NOMO-1 treated with DMSO at 0.1 percent for 48 hours (cell line): ENCODE data around the gene TMEM63C.

ENCODE experiments used
- DNase-seq: peaks from one replicate; lab custom pipeline; 2025; ENCODE audit not compliant: unreplicated experiment; lab: John Stamatoyannopoulos, UW

The TMEM63C gene

DNA sequence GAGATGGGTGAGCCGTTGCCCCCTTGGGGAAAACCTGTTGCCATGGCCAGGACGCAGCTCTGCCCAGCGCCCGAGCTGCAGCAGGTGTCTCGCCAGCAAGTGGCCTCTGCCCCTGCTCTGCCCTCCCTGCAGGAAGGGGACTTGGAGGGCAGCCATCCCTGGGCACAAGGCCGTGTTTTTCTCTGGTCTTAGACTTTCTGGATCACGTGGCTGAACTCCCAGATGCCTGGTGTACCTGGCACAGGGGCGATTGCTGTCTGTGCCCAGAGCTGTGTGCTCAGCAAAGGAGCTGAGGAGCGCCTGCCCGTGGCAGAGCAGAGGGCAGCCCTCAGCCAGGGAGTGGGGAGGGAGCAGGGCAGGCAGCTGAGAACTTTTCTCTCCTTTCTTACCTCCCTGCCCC lies 38.0 kb downstream of the TMEM63C start:
- DNase-seq, result no peak

DNA sequence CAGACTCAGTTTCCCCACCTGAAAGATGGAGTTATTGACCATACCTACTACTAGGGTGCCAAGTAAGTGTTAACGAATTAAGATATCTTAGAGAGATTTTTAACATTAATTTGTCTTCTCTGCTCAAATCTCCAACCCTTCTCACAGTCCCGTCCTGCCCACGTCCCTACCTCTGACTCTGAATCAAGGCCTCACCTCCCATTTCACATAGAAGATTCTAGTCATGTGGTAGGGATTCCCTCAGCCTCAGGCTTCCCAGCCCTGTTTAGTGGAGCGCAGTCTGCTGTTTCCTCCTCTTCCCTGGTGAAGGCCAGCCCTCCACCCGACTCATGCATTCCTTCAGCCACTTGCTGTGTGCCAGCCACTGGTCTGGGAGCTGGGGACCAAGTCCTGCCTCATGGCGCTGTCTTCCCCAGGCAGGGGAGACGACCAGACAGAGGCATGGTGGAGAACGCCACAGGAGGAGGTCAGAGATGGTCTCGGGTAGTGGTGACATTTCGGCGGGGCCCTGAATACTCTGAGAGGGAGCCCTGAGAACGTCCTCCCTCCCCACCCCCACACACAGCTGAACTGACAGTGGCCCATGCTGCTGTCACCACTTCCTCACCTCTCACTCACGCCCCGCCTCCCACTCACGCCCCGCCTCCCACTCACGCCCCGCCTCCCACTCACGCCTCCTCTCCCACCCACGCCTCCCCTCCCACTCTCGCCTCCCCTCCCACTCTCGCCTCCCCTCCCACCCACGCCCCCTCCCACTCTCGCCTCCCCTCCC lies 38.8 kb downstream of the TMEM63C start:
- no peak for DNase-seq

DNA sequence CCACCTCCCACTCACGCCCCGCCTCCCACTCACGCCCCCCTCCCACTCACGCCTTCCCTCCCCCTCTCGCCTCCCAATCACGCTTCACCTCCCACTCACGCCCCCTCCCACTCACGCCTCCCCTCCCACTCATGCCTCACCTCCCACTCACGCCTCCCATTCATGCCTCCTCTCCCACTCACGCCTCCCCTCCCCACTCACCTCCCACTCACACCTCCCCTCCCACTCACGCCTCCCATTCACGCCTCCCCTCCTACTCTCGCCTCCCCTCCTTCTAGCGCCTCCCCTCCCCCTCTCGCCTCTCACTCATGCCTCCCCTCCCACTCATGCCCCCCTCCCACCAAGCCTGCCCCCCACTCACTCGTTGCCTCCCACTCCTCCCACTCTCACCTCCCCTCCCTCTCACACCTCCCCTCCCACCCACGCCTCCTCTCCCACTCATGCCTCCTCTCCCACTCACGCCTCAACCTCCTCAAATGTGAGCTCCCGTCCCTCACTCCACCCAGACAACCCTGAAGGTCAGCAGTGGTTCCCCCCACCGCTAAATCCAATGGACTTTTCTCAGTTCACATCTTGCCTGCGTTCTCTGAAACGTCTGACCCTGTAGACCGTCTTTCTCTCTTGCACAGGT lies 39.8 kb downstream of the TMEM63C start:
- no peak for DNase-seq

DNA sequence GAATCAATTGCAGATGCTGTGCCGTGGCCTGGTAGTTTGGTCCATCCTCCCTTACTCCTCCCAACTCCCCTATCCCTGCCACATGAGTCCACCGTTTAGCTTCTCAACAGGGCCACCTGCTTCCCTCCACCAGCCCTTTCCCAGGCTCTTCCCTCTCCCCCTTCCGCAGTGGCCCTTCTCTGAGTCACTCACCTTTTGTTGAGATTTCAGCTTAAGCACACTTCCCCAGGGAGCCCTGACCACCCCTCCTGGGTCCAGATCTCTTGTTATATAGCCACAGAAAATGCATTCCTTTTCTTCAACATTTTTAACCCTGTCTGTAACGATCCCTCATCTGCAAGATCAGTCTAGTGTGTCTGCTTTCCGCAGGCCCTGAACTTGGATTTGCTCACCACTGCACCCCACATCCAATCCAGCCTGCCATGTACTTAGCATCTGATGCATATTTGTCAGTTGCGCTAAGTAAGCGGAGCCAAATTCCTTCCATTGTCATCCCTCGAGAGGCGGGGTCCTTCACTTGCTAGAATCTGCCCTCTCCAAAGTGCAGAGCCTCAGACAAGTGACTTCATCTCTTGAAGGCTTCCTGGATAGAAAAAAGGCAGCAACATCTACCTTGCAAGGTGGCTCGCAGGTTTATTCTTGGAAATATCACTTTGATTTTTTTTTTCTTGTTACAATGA lies 41.1 kb downstream of the TMEM63C start:
- DNase-seq, result no peak

DNA sequence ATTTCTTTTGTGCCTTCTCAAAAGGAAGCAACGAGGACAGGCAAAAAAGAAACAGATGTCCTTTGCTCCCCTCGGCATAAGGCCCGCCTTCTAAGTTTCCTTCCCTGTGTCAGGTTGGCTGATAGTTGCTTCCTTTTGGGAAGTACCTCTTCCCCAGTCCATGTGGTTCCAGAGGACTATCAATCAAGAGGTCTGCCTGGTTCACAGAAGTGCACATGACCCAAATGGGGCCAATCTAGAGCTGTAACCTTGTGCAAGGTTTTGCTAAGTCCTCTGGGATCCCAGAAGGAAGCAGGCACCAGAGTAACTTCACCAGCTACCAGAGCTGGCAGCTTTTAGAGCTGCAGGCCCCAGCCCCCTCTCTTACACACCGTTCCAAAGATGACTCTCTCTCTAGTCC lies 42.6 kb downstream of the TMEM63C start:
- DNase-seq, result no peak

DNA sequence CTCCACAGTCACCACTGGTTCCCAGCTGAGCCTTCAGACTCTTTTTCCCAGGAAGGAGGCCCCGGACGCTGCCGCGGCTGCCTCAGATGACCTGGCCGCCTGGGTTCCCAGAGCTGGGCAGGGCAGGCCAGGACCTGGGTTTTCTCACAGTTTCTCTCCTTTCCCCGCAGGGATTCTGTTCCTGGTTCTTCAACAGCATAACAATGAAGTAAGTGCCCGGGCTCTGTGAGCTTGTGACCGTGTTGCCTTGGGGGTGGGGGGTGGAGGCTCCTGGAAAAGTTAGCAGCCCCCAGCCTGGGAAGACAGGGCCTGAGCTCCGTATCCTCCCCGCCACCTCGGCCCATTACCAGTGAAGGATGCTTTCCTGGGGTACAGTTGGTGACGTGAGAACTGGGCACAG lies 43.7 kb downstream of the TMEM63C start:
- no peak for DNase-seq

DNA sequence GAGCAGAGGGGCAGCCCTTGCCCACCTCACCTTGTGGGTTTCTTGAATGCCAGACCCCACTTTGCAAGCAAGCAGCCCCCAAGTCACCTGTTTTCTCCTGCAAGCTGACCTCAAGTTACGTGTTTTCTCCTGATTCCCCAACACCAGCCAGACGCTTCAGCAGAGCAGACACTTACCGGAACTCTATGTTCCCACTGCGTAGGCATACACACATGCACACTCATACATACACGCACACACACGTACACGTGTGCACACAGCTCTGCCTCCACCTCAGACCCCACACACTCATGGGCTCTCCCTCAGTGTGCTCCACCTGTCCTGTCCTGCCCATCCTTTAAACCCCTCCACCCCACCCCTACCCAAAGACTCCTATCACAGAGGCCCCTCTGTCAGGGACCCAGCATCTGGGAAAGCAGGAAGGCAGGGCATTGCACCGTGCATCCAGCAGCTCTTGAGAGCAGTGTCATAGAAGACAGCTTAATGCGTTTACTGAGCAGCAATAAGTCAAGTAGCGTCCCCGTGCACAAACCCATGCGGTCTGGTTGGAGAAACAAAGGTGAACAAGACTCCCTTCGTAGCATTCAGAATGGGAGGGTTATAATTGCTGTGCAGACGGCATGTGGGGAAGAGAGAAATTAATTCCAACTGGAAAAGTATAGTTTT lies 44.4 kb downstream of the TMEM63C start:
- DNase-seq, result no peak

DNA sequence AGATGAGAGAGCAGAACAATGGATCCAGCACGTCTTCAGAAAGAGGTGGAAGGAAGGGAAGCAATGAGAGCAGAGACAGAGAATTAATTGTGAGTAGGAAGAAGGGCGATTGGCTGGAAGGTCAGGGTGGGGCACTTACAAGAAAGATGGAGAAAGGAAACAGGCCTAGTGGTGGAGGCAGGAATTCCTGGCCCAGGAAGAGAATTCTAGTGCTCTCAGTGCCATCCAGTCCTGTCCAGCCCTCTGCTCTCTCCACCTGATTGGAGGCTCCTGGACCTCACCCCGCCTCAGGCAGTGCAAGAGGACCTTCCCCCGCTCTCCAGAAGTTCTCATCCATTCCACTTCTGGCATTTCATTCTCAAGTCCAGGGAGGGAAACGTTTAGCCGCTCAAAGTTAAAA lies 46.5 kb downstream of the TMEM63C start:
- no peak for DNase-seq

DNA sequence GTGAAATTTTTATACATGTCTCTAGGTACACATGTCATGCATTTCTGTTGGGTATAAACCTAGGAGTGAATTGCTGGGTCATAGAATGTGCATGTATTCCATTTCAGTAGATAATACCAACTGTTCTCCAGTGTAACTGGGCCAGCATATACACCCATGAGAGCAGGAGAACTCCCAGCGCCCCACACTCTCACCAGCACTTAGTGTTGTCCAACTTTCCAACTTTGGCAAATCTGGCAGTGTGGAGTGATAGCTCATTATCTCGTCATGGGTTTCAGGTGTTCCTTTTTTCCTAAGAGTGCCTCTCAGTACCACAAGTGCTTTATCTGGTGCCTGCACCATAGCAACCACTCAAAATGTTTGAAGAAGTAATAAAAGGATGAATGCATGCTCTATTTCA lies 49.3 kb downstream of the TMEM63C start:
- no peak for DNase-seq

DNA sequence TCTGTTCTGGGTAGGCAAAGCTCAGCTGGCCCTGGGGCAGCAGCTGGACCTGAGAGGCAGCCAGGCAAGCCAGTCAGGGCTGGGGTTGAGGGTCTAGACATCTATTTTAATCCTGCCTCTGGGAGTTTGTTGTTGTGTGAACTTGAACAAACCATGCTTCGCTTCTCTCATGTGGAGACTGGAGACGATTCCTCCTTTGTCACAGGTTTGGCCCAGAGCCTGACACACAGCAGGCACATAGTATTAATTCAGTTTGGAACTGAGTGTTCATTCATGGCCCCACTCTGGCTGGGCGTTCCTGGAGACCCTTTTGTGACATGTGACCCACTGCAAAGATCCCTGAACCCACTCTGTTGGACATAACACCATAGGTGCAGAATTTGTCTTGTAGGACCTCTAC lies 50.1 kb downstream of the TMEM63C start:
- DNase-seq, result no peak

DNA sequence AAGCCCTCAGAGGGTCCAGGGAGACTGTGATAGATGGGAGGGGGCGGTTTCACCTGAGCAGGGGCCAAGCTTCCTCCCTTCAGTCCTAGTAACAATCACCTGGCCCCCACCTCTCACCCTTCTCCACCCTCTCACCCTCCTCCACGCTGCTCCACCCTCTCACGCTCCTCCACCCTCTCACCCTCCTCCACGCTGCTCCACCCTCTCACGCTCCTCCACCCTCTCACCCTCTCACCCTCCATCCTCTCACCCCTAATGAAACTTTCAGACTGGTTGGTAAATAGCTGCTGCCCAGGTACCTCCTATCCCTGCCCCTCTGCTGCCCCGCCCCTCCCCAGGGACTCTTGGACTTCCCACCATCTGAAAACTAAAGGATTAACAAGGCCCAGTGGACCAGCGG lies 55.2 kb downstream of the TMEM63C start:
- no peak for DNase-seq

DNA sequence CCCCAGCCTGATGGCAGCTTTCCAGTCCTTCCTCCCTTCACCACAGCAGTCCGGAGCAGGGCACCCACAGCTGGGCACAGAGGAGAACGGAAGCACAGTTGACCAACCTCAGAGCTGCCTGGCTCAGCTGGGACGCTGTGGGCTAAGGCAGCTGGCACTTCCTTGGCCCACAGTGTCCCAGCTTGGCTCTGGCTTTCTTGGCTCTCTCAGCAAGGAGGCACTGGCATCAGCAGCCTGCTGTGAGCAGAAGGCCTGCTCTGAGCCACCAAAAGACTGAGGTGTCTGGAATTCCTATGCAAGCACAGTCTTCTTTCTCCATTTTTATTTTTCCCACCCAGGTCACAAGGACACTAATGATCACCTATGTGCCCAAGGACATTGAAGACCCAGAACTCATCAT lies 56.8 kb downstream of the TMEM63C start:
- DNase-seq, result no peak

DNA sequence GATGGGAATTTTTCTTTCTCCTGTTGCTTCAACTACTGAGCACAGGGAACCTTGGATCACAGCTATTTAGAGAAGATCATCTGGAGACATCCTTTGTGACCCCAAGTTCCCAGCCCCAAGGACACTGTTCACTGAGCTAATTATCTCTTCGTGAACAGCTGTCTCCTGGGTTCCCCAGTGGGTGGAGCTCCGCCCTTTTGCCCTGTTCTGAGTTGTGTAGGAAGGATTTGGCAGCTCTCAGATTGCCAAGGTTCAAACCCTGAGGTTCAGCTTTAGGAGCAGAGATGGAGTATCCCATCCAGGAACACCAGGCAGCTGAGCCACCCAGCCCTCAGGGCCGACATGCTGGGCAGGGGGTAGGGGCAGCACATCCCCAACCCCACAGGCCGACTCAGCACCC lies 57.4 kb downstream of the TMEM63C start:
- no peak for DNase-seq

DNA sequence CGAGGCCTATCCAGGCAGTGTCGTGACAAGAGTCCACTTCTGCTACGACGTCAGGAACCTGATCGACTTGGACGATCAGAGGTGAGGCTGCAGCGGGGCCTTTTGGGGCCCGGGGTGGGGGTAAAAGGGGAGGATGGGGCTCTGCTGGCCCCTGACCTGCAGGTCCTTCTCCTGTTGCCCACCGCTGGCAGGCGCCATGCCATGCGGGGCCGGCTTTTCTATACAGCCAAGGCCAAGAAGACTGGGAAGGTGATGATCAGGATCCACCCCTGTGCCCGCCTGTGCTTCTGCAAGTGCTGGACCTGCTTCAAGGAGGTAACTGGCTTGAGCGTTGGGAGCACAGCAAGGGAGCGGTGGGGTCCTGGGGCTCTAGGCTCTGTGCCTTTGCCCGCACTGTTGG lies 57.8 kb downstream of the TMEM63C start:
- no peak for DNase-seq

DNA sequence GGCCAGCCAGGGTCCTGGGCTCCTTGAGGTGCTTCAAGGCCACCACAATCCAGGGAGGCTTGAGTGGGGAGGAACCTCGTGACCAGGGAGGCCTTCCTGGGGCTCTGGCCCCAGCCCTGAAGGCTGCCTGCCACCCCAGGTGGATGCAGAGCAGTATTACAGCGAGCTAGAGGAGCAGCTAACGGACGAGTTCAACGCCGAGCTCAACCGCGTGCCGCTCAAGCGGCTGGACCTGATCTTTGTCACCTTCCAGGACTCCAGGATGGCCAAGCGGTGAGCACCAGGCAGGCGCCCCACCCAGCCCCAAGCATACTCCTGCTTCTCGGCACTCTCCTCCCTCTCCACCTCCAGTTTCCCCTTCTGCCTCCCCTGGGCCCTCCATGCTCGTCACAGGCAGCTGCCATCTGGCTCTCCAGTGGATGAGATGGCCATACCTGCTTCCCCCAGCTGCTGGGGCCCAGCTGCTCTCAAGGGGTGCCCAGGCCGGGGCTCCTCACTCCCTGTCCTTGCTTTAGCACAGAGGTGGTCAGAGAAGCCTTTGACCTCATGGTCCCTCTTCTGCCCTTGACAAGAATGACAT lies 58.8 kb downstream of the TMEM63C start:
- no peak for DNase-seq

DNA sequence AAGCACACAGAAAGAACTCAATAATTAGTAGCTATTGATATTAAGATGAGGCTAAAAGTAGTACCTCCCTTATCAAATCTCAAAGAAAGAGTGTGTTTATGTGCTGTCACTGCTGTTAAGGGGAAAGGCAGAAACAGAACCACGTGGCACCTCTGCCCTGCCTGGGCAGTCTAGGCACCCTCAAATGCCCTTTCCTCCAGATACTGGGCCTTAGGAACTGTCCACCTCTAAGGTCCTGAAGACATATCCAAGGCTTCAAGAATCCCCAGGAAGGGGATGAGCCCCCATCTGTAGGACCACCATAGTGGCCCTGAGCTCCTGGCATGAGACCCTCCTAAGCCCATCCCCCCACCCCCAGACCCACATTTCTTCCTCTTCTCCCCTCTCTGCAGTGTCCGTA lies 60.4 kb downstream of the TMEM63C start:
- DNase-seq, result no peak

DNA sequence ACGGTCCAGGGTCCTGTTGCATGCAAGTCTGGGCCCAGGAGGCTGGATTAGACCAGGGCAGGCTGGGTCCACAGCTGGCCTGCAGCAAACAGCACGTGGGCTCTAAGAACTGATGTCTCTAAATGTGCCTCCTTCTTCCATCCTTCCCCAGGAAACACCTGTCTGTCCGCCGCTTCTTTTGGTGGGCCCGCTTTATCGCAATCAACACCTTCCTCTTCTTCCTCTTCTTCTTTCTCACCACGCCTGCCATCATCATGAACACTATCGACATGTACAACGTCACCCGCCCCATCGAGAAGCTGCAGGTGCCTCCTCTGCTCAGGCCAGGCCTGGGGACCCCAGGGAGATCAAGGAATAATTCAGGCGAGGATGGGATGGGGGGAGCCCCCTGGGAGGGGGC lies 61.2 kb downstream of the TMEM63C start:
- DNase-seq, result no peak

DNA sequence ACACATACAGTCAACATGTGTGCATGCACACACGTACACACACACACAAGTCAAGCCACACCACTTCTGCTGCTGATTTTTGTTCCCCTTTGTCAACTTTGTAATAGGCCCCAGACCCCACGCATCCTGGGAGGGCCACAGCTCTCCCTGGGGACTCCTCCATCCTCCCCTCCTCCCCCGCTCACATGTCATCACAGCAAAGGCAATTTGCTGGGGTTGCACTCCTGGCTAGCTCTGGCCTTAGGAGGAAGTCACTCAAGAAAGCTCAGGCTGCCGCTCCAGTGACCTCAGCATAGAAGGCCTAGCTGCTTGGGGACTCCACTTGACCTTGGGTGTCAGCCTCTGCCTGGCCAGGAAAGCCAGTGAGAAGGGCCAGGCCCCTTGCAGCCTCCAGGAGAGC lies 62.3 kb downstream of the TMEM63C start:
- no peak for DNase-seq

DNA sequence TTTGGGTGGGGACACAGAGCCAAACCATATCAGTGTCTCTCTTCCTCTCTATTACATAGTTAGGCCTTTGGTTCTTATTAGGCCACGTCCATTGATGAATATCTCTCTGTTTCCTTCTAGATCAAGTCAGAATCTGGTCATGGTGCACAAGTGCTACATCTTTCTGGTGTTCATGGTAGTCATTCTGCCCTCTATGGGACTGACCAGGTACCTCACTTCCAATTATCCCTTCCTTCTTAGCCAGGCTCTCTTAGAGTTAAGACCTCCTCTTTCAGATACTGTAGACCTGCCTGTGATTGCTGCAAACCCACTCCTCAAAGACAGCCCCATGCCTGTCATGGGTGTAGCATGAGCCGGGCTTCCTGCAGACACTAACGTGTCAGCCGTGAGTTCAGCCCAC lies 64.2 kb downstream of the TMEM63C start:
- DNase-seq, result no peak

DNA sequence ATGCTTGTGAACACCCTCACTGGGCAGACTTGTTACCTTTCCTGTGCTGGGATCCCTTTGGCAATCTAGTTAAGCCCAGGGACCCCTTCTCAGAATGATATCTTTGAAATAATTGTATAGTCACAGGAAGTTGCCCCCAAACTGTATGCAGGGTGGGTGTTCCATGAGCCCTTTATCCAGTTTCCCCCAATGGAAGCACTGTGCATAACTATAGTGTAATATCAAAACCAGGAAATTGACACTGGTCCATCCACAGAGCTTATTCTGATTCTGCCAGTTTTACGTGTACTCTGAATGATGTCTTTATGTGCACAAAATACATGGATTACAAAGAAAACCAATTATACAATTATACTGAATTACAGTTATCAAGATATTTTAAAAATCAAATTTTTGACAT lies 65.2 kb downstream of the TMEM63C start:
- no peak for DNase-seq

DNA sequence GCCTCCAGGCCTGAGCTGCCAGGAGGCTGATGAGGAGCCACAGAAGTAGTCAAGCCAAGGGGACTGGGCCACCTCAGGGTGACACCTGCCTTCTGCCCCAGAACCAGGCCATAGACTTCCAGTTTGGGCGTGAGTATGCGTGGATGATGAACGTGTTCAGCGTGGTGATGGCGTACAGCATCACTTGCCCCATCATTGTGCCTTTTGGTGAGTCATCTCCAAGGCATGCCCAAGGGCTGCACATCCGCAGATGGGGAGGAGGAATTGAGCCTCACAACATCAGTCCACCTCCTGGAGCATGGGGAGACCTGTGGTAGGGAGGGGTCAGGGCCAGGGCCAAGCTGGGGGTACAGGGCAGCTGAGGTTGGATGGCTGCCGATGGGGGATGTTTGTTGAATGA lies 67.1 kb downstream of the TMEM63C start:
- no peak for DNase-seq

DNA sequence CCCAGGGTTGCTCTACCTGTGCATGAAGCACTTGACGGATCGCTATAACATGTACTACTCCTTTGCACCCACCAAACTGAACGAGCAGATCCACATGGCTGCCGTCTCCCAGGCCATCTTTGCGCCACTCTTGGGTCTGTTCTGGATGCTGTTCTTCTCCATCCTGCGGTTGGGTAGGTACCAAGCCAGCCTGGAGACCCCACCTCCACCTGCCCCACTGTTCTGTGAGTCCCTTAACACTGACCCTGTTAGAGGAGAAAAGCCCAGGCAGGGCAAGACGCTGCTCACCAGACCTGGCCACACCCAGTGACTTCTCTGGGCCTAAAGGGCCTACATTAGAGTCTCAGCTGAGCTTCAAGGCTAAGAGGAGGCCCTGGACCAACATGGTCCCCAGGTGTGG lies 67.7 kb downstream of the TMEM63C start:
- no peak for DNase-seq
